Measurements from ENCODE around the gene CYBRD1.

The CYBRD1 gene

GRCh38 chr2:171512014-171512413 lies 10.3 kb upstream of the CYBRD1 start:
- TF ChIP-seq POLR2AphosphoS5 (IDR thresholded peaks at IDR 0.05; ENCODE audit: borderline replicate concordance, low read depth, low read length) (no peak), EZH2 (IDR thresholded peaks at IDR 0.05) (no peak), FOXP2 (optimal IDR thresholded peaks at IDR 0.05; ENCODE audit: control extremely low read depth, extremely low read length, insufficient read depth) (no peak)
- no peak overlapping the region for H3K27ac ChIP-seq
- no peak for DNase-seq (ENCODE audit: low read depth, low spot score)
- H3K9me3 ChIP-seq (ENCODE audit: low read depth, low read length): no peaks in the 10 kb centered on the region
- H3K9ac ChIP-seq (ENCODE audit: insufficient read length): no peak overlapping the region
- no peak overlapping the region for H3K4me3 ChIP-seq
- no peaks in the 10 kb centered on the region for H3K36me3 ChIP-seq (ENCODE audit: insufficient read depth, low read length)

GRCh38 chr2:171512683-171513195 lies 9.5 kb upstream of the CYBRD1 start:
- Histone ChIP-seq H3K9ac (ENCODE audit: insufficient read length) (no peak overlapping the region), H3K27ac (no peak overlapping the region), H3K9me3 (ENCODE audit: low read depth, low read length) (no peaks in the 10 kb centered on the region), H3K36me3 (ENCODE audit: insufficient read depth, low read length) (no peaks in the 10 kb centered on the region), H3K4me3 (no peak overlapping the region)
- TF ChIP-seq POLR2AphosphoS5 (IDR thresholded peaks at IDR 0.05; ENCODE audit: borderline replicate concordance, low read depth, low read length): no peak
- no peak for TF ChIP-seq FOXP2 (optimal IDR thresholded peaks at IDR 0.05; ENCODE audit: control extremely low read depth, extremely low read length, insufficient read depth)
- TF ChIP-seq EZH2 (IDR thresholded peaks at IDR 0.05): no peak
- no peak for DNase-seq (ENCODE audit: low read depth, low spot score)

GRCh38 chr2:171513719-171514160 lies 8.5 kb upstream of the CYBRD1 start:
- Histone ChIP-seq H3K9me3 (ENCODE audit: low read depth, low read length) (no peaks in the 10 kb centered on the region), H3K4me3 (no peak overlapping the region), H3K9ac (ENCODE audit: insufficient read length) (no peak overlapping the region), H3K36me3 (ENCODE audit: insufficient read depth, low read length) (no peaks in the 10 kb centered on the region), H3K27ac (no peak overlapping the region)
- TF ChIP-seq FOXP2 (optimal IDR thresholded peaks at IDR 0.05; ENCODE audit: control extremely low read depth, extremely low read length, insufficient read depth) (no peak), POLR2AphosphoS5 (IDR thresholded peaks at IDR 0.05; ENCODE audit: borderline replicate concordance, low read depth, low read length) (no peak), EZH2 (IDR thresholded peaks at IDR 0.05) (no peak)
- no peak for DNase-seq (ENCODE audit: low read depth, low spot score)

GRCh38 chr2:171514908-171515582 lies 7.2 kb upstream of the CYBRD1 start:
- no peak overlapping the region for H3K4me3 ChIP-seq
- TF ChIP-seq EZH2 (IDR thresholded peaks at IDR 0.05) (no peak), POLR2AphosphoS5 (IDR thresholded peaks at IDR 0.05; ENCODE audit: borderline replicate concordance, low read depth, low read length) (no peak), FOXP2 (optimal IDR thresholded peaks at IDR 0.05; ENCODE audit: control extremely low read depth, extremely low read length, insufficient read depth) (no peak)

GRCh38 chr2:171515672-171516298 lies 6.5 kb upstream of the CYBRD1 start:
- no peak overlapping the region for H3K4me3 ChIP-seq
- no peak overlapping the region for H3K9ac ChIP-seq (ENCODE audit: insufficient read length)
- H3K27ac ChIP-seq: no peak overlapping the region
- H3K9me3 ChIP-seq (ENCODE audit: low read depth, low read length): no peaks in the 10 kb centered on the region
- no peaks in the 10 kb centered on the region for H3K36me3 ChIP-seq (ENCODE audit: insufficient read depth, low read length)
- TF ChIP-seq FOXP2 (optimal IDR thresholded peaks at IDR 0.05; ENCODE audit: control extremely low read depth, extremely low read length, insufficient read depth) (no peak), POLR2AphosphoS5 (IDR thresholded peaks at IDR 0.05; ENCODE audit: borderline replicate concordance, low read depth, low read length) (no peak), EZH2 (IDR thresholded peaks at IDR 0.05) (no peak)
- DNase-seq (ENCODE audit: low read depth, low spot score): no peak

More at GRCh38 chr2:171514908-171515582, 7.2 kb upstream of the CYBRD1 start:
- H3K36me3 ChIP-seq (ENCODE audit: insufficient read depth, low read length): no peaks in the 10 kb centered on the region
- no peaks in the 10 kb centered on the region for H3K9me3 ChIP-seq (ENCODE audit: low read depth, low read length)
- no peak overlapping the region for H3K9ac ChIP-seq (ENCODE audit: insufficient read length)
- DNase-seq (ENCODE audit: low read depth, low spot score): no peak
- H3K27ac ChIP-seq: no peak overlapping the region

GRCh38 chr2:171516793-171517192 lies 5.5 kb upstream of the CYBRD1 start:
- TF ChIP-seq FOXP2 (optimal IDR thresholded peaks at IDR 0.05; ENCODE audit: control extremely low read depth, extremely low read length, insufficient read depth) (no peak), EZH2 (IDR thresholded peaks at IDR 0.05) (no peak), POLR2AphosphoS5 (IDR thresholded peaks at IDR 0.05; ENCODE audit: borderline replicate concordance, low read depth, low read length) (no peak)
- H3K27ac ChIP-seq: no peak overlapping the region

GRCh38 chr2:171520471-171520870 lies 1.8 kb upstream of the CYBRD1 start:
- no peak for DNase-seq (ENCODE audit: low read depth, low spot score)
- Histone ChIP-seq H3K36me3 (ENCODE audit: insufficient read depth, low read length) (no peaks in the 10 kb centered on the region), H3K9me3 (ENCODE audit: low read depth, low read length) (no peaks in the 10 kb centered on the region), H3K27ac (no peak overlapping the region), H3K9ac (ENCODE audit: insufficient read length) (no peak overlapping the region), H3K4me3 (no peak overlapping the region)
- TF ChIP-seq POLR2AphosphoS5 (IDR thresholded peaks at IDR 0.05; ENCODE audit: borderline replicate concordance, low read depth, low read length) (no peak), FOXP2 (optimal IDR thresholded peaks at IDR 0.05; ENCODE audit: control extremely low read depth, extremely low read length, insufficient read depth) (no peak), EZH2 (IDR thresholded peaks at IDR 0.05) (no peak)

More at GRCh38 chr2:171516793-171517192, 5.5 kb upstream of the CYBRD1 start:
- Histone ChIP-seq H3K36me3 (ENCODE audit: insufficient read depth, low read length) (no peaks in the 10 kb centered on the region), H3K9me3 (ENCODE audit: low read depth, low read length) (no peaks in the 10 kb centered on the region), H3K9ac (ENCODE audit: insufficient read length) (no peak overlapping the region), H3K4me3 (no peak overlapping the region)
- no peak for DNase-seq (ENCODE audit: low read depth, low spot score)

GRCh38 chr2:171521361-171522051 lies 768 bp upstream of the CYBRD1 start:
- no peaks in the 10 kb centered on the region for H3K36me3 ChIP-seq (ENCODE audit: insufficient read depth, low read length)
- TF ChIP-seq EZH2 (IDR thresholded peaks at IDR 0.05) (no peak), FOXP2 (optimal IDR thresholded peaks at IDR 0.05; ENCODE audit: control extremely low read depth, extremely low read length, insufficient read depth) (no peak), POLR2AphosphoS5 (IDR thresholded peaks at IDR 0.05; ENCODE audit: borderline replicate concordance, low read depth, low read length) (no peak)
- no peak for DNase-seq (ENCODE audit: low read depth, low spot score)
- no peaks in the 10 kb centered on the region for H3K9me3 ChIP-seq (ENCODE audit: low read depth, low read length)
- H3K9ac ChIP-seq (ENCODE audit: insufficient read length): no peak overlapping the region
- peak overlapping the region; percentile 94 for H3K4me3 ChIP-seq
- no peak overlapping the region for H3K27ac ChIP-seq

Measured in SK-N-MC (cell line).